ENCODE measurements around the gene MIER2.

GRCh38 chr19:328025-328505 is 16.5 kb downstream of the MIER2 start:
- TF ChIP-seq CTCF (IDR thresholded peaks at IDR 0.05) (no peak), EP300 (IDR thresholded peaks at IDR 0.05) (no peak), POLR2AphosphoS5 (IDR thresholded peaks at IDR 0.05) (no peak)

Measured in stomach (tissue), 4 donors.